SU-DHL-6 (cell line): ENCODE results near the gene TBC1D1.

Experiments used
- H2AFZ ChIP-seq: fragments of 200-600 bp; sonication (generic); 2 replicates; pipeline ENCODE4 v1.6.1; 2014; ENCODE audit warnings: low read depth, mild to moderate bottlenecking, moderate library complexity, mixed read lengths, antibody characterized with exemption, low read length; ENCODE audit not compliant: severe bottlenecking
- H3F3A ChIP-seq: fragments of 200-600 bp; shearing (Covaris generic); 2 replicates; pipeline ENCODE4 v1.6.0; 2016; ENCODE audit warnings: antibody characterized with exemption, mild to moderate bottlenecking; ENCODE audit not compliant: insufficient read depth
- H3K27ac ChIP-seq: fragments of 200-600 bp; sonication (generic); 2 replicates; pipeline ENCODE4 v1.5.1; 2016; ENCODE audit warnings: low read depth, mild to moderate bottlenecking, low read length, moderate library complexity, mixed read lengths
- H3K27me3 ChIP-seq: fragments of 200-600 bp; sonication (generic), shearing (Covaris generic); 2 replicates; pipeline ENCODE4 v1.6.0; 2014; ENCODE audit warnings: mild to moderate bottlenecking, low read length
- H3K36me3 ChIP-seq: fragments of 200-600 bp; sonication (generic); 2 replicates; pipeline ENCODE4 v1.6.1; 2014; ENCODE audit warnings: mild to moderate bottlenecking, low read length, mixed read lengths
- H3K4me2 ChIP-seq: fragments of 300-600, 200-600 bp; shearing (Covaris generic), sonication (generic); 2 replicates; pipeline ENCODE4 v1.6.0; 2014; ENCODE audit warnings: low read length, low read depth, mild to moderate bottlenecking; ENCODE audit not compliant: poor library complexity, severe bottlenecking
- H3K4me3 ChIP-seq: fragments of 200-600 bp; sonication (generic); 2 replicates; pipeline ENCODE4 v1.5.1; 2014; ENCODE audit warnings: antibody characterized with exemption, low read length, mild to moderate bottlenecking, mixed read lengths; ENCODE audit not compliant: insufficient read depth, poor library complexity, severe bottlenecking
- H3K79me2 ChIP-seq: fragments of 200-600 bp; sonication (generic); 2 replicates; pipeline ENCODE4 v1.6.1; 2014; ENCODE audit warnings: mild to moderate bottlenecking, low read length, moderate library complexity; ENCODE audit not compliant: insufficient read depth
- H3K9ac ChIP-seq: fragments of 200-600 bp; sonication (generic); 2 replicates; pipeline ENCODE4 v1.7.0; 2014; ENCODE audit warnings: mild to moderate bottlenecking, low read length
- H3K9me2 ChIP-seq: fragments of 200-600 bp; sonication (generic); replicated peaks from 2 replicates; pipeline ENCODE4 v1.6.1; 2014; ENCODE audit warnings: low read length; ENCODE audit not compliant: insufficient read depth
- H3K9me3 ChIP-seq: fragments of 200-600 bp; sonication (generic); 2 replicates; pipeline ENCODE4 v1.6.1; 2014; ENCODE audit warnings: low read length, mixed read lengths; ENCODE audit not compliant: insufficient read depth
- H4K20me1 ChIP-seq: fragments of 200-600 bp; sonication (generic); 2 replicates; pipeline ENCODE4 v1.6.1; 2014; ENCODE audit warnings: low read depth, mild to moderate bottlenecking, antibody characterized with exemption, low read length, moderate library complexity, mixed read lengths
- CTCF ChIP-seq: fragments of 200-600 bp; sonication (generic); IDR thresholded peaks from one replicate; pipeline ENCODE4 v1.5.1; 2017; ENCODE audit warnings: antibody characterized with exemption, mild to moderate bottlenecking, low read length, moderate library complexity; ENCODE audit not compliant: insufficient read depth, poor library complexity, severe bottlenecking
- EZH2phosphoT487 ChIP-seq: fragments of 200-600 bp; sonication (generic), shearing (Covaris generic); conservative IDR thresholded peaks from 2 replicates; pipeline ENCODE4 v1.6.1; 2018; ENCODE audit warnings: mild to moderate bottlenecking, antibody characterized with exemption, low read length, moderate library complexity, mixed read lengths

TBC1D1 gene

GRCh38 chr4:38107818-38108217 is 216.9 kb downstream of the TBC1D1 start:
- H3K36me3 ChIP-seq = no peaks in the 10 kb centered on the region
- H3K27me3 ChIP-seq = no peaks in the 10 kb centered on the region

GRCh38 chr4:38109370-38109769 is 218.5 kb downstream of the TBC1D1 start:
- no peaks in the 10 kb centered on the region for H3F3A ChIP-seq
- no peak overlapping the region for H3K27ac ChIP-seq
- no peaks in the 10 kb centered on the region for H4K20me1 ChIP-seq
- H3K4me3 ChIP-seq = no peak overlapping the region
- no peaks in the 10 kb centered on the region for H3K27me3 ChIP-seq
- H3K79me2 ChIP-seq = no peaks in the 10 kb centered on the region
- no peak overlapping the region for H3K9ac ChIP-seq
- H3K9me2 ChIP-seq = no peaks in the 10 kb centered on the region
- TF ChIP-seq CTCF (no peak), EZH2phosphoT487 (no peak)
- H3K36me3 ChIP-seq = no peaks in the 10 kb centered on the region
- no peak overlapping the region for H3K4me2 ChIP-seq
- no peak overlapping the region for H2AFZ ChIP-seq
- no peaks in the 10 kb centered on the region for H3K9me3 ChIP-seq

More at GRCh38 chr4:38107818-38108217, 216.9 kb downstream of the TBC1D1 start:
- H3K9ac ChIP-seq = no peak overlapping the region
- no peak for TF ChIP-seq CTCF
- TF ChIP-seq EZH2phosphoT487 = no peak
- no peak overlapping the region for H3K4me3 ChIP-seq
- H2AFZ ChIP-seq = no peak overlapping the region
- no peaks in the 10 kb centered on the region for H3K9me2 ChIP-seq
- no peaks in the 10 kb centered on the region for H3K9me3 ChIP-seq
- no peak overlapping the region for H3K27ac ChIP-seq
- no peaks in the 10 kb centered on the region for H4K20me1 ChIP-seq
- H3K79me2 ChIP-seq = no peaks in the 10 kb centered on the region
- no peaks in the 10 kb centered on the region for H3F3A ChIP-seq
- no peak overlapping the region for H3K4me2 ChIP-seq

GRCh38 chr4:38109896-38110295 is 219.0 kb downstream of the TBC1D1 start:
- Histone ChIP-seq H3K9me3 (no peaks in the 10 kb centered on the region), H3F3A (no peaks in the 10 kb centered on the region), H3K79me2 (no peaks in the 10 kb centered on the region), H3K4me2 (no peak overlapping the region), H3K27ac (no peak overlapping the region), H3K36me3 (no peaks in the 10 kb centered on the region), H2AFZ (no peak overlapping the region), H3K9ac (no peak overlapping the region), H3K27me3 (no peaks in the 10 kb centered on the region), H4K20me1 (no peaks in the 10 kb centered on the region), H3K4me3 (no peak overlapping the region), H3K9me2 (no peaks in the 10 kb centered on the region)
- TF ChIP-seq EZH2phosphoT487 (no peak), CTCF (no peak)

- Histone ChIP-seq H3K36me3 (no peaks in the 10 kb centered on the region), H2AFZ (no peak overlapping the region), H3K9ac (no peak overlapping the region), H3K4me2 (no peak overlapping the region), H3K79me2 (no peaks in the 10 kb centered on the region), H3K27me3 (no peaks in the 10 kb centered on the region), H3K4me3 (no peak overlapping the region), H3K9me2 (no peaks in the 10 kb centered on the region), H3K27ac (no peak overlapping the region), H3K9me3 (no peaks in the 10 kb centered on the region), H4K20me1 (no peaks in the 10 kb centered on the region), H3F3A (no peaks in the 10 kb centered on the region)
- TF ChIP-seq CTCF (no peak), EZH2phosphoT487 (no peak)
These were observed 220.1 kb downstream of the TBC1D1 start for GRCh38 chr4:38111024-38111423.
